ENCODE data around the gene GABRB3. TPM values are rescaled to one million over a fixed set of nuclear protein-coding genes. Genes with fewer than 3 reads are reported as not detected.

GABRB3 gene
- total RNA-seq, 2 donors from 2014 or later: 3.6 to 7.3 TPM

GRCh38 chr15:26518885-26519284, 254.0 kb downstream of the GABRB3 start:
- 60 to 74% methylated on average over 6 of the region's 6 CpGs for WGBS, 2 donors
- H3K27me3 ChIP-seq: no peaks in the 10 kb centered on the region
- H3K4me1 ChIP-seq: no peaks in the 10 kb centered on the region
- no peak for TF ChIP-seq POLR2A (IDR thresholded peaks at IDR 0.05)
- no peak for TF ChIP-seq CTCF (IDR thresholded peaks at IDR 0.05)
- no peak for DNase-seq
- H3K36me3 ChIP-seq (replicated peaks in 1 of 2; ENCODE audit: insufficient read depth in 1 of 2, low read depth in 2 of 2): no peaks in the 10 kb centered on the region
- no peaks in the 10 kb centered on the region for H3K9me3 ChIP-seq
- no peak overlapping the region for H3K4me3 ChIP-seq
- H3K27ac ChIP-seq: no peak overlapping the region
- intact Hi-C loops (cut with DNase I): no loop called here
- no peak for ATAC-seq

GRCh38 chr15:26516102-26516980, 256.5 kb downstream of the GABRB3 start:
- intact Hi-C loops (cut with DNase I): no loop called here

GRCh38 chr15:26504009-26504408, 268.9 kb downstream of the GABRB3 start:
- no peak for TF ChIP-seq CTCF (IDR thresholded peaks at IDR 0.05)
- no peak for TF ChIP-seq POLR2A (IDR thresholded peaks at IDR 0.05)
- Histone ChIP-seq H3K27me3 (no peaks in the 10 kb centered on the region), H3K36me3 (replicated peaks in 1 of 2; ENCODE audit: insufficient read depth in 1 of 2, low read depth in 2 of 2) (no peaks in the 10 kb centered on the region), H3K4me3 (no peak overlapping the region), H3K9me3 (no peaks in the 10 kb centered on the region), H3K4me1 (no peaks in the 10 kb centered on the region), H3K27ac (no peak overlapping the region)
- intact Hi-C loops (cut with DNase I): no loop called here
- no peak for DNase-seq
- ATAC-seq: no peak

More at GRCh38 chr15:26516102-26516980, 256.5 kb downstream of the GABRB3 start:
- no peak overlapping the region for H3K4me3 ChIP-seq
- DNase-seq: no peak
- WGBS, 2 donors: 68 to 74% methylated on average over 16 of the region's 16 CpGs
- no peak for TF ChIP-seq CTCF (IDR thresholded peaks at IDR 0.05)
- no peak for TF ChIP-seq POLR2A (IDR thresholded peaks at IDR 0.05)
- ATAC-seq: no peak
- no peaks in the 10 kb centered on the region for H3K4me1 ChIP-seq
- H3K9me3 ChIP-seq: no peaks in the 10 kb centered on the region
- no peaks in the 10 kb centered on the region for H3K36me3 ChIP-seq (replicated peaks in 1 of 2; ENCODE audit: insufficient read depth in 1 of 2, low read depth in 2 of 2)
- no peak overlapping the region for H3K27ac ChIP-seq
- H3K27me3 ChIP-seq: no peaks in the 10 kb centered on the region

Other genes with a start within 250 kb of the GABRB3 start
- under 1 TPM in 1 of 2 donors, not detected in 1; 0.66 TPM for gene GABRA5, start 94.0 kb upstream of the GABRB3 start, total RNA-seq
- not detected for gene GABRG3, start 198.1 kb upstream of the GABRB3 start, total RNA-seq